Stimulated activated CD8-positive, alpha-beta memory T cell treated with anti-CD3 and anti-CD28 coated beads, Interleukin-7, amount 100 ng/mL, for 4 hours (primary cell): ENCODE measurements around the gene ATP10B.

Experiments used
- DNase-seq, 2 donors: peaks; one replicate each; pipeline ENCODE4 v3.0.0-alpha.2; 2020; ENCODE audit warnings: low read depth in 2 of 2

Gene ATP10B

GRCh38 chr5:160693831-160694465 lies 158.1 kb downstream of the ATP10B start:
- no peak for DNase-seq

- no peak for DNase-seq
Observed at GRCh38 chr5:160692271-160692670, 159.7 kb downstream of the ATP10B start.

- no peak for DNase-seq
Observed at GRCh38 chr5:160685695-160686094, 166.3 kb downstream of the ATP10B start.

GRCh38 chr5:160685219-160685618 lies 166.8 kb downstream of the ATP10B start:
- DNase-seq, result no peak

GRCh38 chr5:160679567-160680309 lies 172.3 kb downstream of the ATP10B start:
- DNase-seq, result no peak

GRCh38 chr5:160675988-160676387 lies 176.0 kb downstream of the ATP10B start:
- no peak for DNase-seq

GRCh38 chr5:160674901-160675300 lies 177.1 kb downstream of the ATP10B start:
- DNase-seq, result no peak

- no peak for DNase-seq
Observed at GRCh38 chr5:160672521-160672920, 179.5 kb downstream of the ATP10B start.

- DNase-seq, result no peak
Observed at GRCh38 chr5:160668356-160668755, 183.7 kb downstream of the ATP10B start.

GRCh38 chr5:160667160-160667559 lies 184.9 kb downstream of the ATP10B start:
- no peak for DNase-seq

- no peak for DNase-seq
Observed at GRCh38 chr5:160665460-160665859, 186.6 kb downstream of the ATP10B start.

- no peak for DNase-seq
Observed at GRCh38 chr5:160660132-160660531, 191.9 kb downstream of the ATP10B start.

GRCh38 chr5:160657622-160658458 lies 194.2 kb downstream of the ATP10B start:
- DNase-seq, result no peak

- DNase-seq, result no peak
Observed at GRCh38 chr5:160657068-160657507, 194.9 kb downstream of the ATP10B start.

GRCh38 chr5:160655717-160656116 lies 196.3 kb downstream of the ATP10B start:
- no peak for DNase-seq

GRCh38 chr5:160651692-160652645 lies 200.0 kb downstream of the ATP10B start:
- DNase-seq, result no peak

GRCh38 chr5:160649304-160649703 lies 202.7 kb downstream of the ATP10B start:
- DNase-seq, result no peak

- DNase-seq, result no peak
Observed at GRCh38 chr5:160646033-160646432, 206.0 kb downstream of the ATP10B start.

GRCh38 chr5:160643616-160644240 lies 208.3 kb downstream of the ATP10B start:
- no peak for DNase-seq

- no peak for DNase-seq
Observed at GRCh38 chr5:160641405-160641804, 210.6 kb downstream of the ATP10B start.

- no peak for DNase-seq
Observed at GRCh38 chr5:160640406-160640805, 211.6 kb downstream of the ATP10B start.
